Parathyroid adenoma (tissue), 2 donors: ENCODE measurements around the gene MFAP1.
"Not testable (repeated sequence)": the region's sequence is repeated elsewhere in the genome, so short reads cannot be mapped to it uniquely, and the experiment has no call there.

Experiments used
- H2AFZ ChIP-seq: fragments of 300-600 bp; sonication (generic); one replicate; pipeline ENCODE4 v1.7.0; 2017; ENCODE audit warnings: antibody characterized with exemption, mild to moderate bottlenecking
- H3K27ac ChIP-seq: fragments of 300-600 bp; sonication (generic); one replicate; pipeline ENCODE4 v1.7.0; 2017
- H3K27me3 ChIP-seq: fragments of 300-600 bp; sonication (generic); one replicate; pipeline ENCODE4 v1.7.0; 2017; ENCODE audit warnings: low read length; ENCODE audit not compliant: control insufficient read depth, insufficient read depth
- H3K36me3 ChIP-seq: fragments of 300-600 bp; sonication (generic); one replicate; pipeline ENCODE4 v1.7.0; 2017; ENCODE audit warnings: low read length; ENCODE audit not compliant: control insufficient read depth, insufficient read depth
- H3K4me1 ChIP-seq: fragments of 300-600 bp; sonication (generic); one replicate; pipeline ENCODE4 v1.7.0; 2017; ENCODE audit warnings: control low read depth
- H3K4me2 ChIP-seq: fragments of 300-600 bp; sonication (generic); one replicate; pipeline ENCODE4 v1.7.0; 2017; ENCODE audit warnings: low read length
- H3K4me3 ChIP-seq: fragments of 300-600 bp; sonication (generic); one replicate; pipeline ENCODE4 v1.7.0; 2017; ENCODE audit warnings: low read depth, low read length
- H3K79me2 ChIP-seq: fragments of 300-600 bp; sonication (generic); one replicate; pipeline ENCODE4 v1.7.0; 2017; ENCODE audit warnings: control low read depth
- H3K9ac ChIP-seq: fragments of 300-600 bp; sonication (generic); one replicate; pipeline ENCODE4 v1.7.0; 2017; ENCODE audit warnings: mild to moderate bottlenecking
- H3K9me3 ChIP-seq: fragments of 300-600 bp; sonication (generic); one replicate; pipeline ENCODE4 v1.7.0; 2017; ENCODE audit warnings: low read length; ENCODE audit not compliant: control insufficient read depth
- CTCF ChIP-seq: fragments of 300-600 bp; sonication (generic); IDR thresholded peaks from one replicate; pipeline ENCODE4 v1.7.0; 2017; ENCODE audit warnings: antibody characterized with exemption, mild to moderate bottlenecking
- donor health status: primary hyperparathyroidism.

The MFAP1 gene

GRCh38 chr15:43852607-43853006 lies 28.1 kb upstream of the MFAP1 start:
- Histone ChIP-seq H3K4me2 (no peak overlapping the region), H2AFZ (no peak overlapping the region), H3K79me2 (no peaks in the 10 kb centered on the region), H3K27me3 (no peaks in the 10 kb centered on the region), H3K9ac (no peak overlapping the region), H3K27ac (no peak overlapping the region), H3K4me1 (no peaks in the 10 kb centered on the region), H3K36me3 (no peaks in the 10 kb centered on the region), H3K4me3 (no peak overlapping the region), H3K9me3 (no peaks in the 10 kb centered on the region)
- TF ChIP-seq CTCF = no peak

- H2AFZ ChIP-seq = no peak overlapping the region
- no peak overlapping the region for H3K4me2 ChIP-seq
- no peaks in the 10 kb centered on the region for H3K9me3 ChIP-seq
- no peaks in the 10 kb centered on the region for H3K36me3 ChIP-seq
- no peaks in the 10 kb centered on the region for H3K27me3 ChIP-seq
- TF ChIP-seq CTCF = no peak
- no peak overlapping the region for H3K27ac ChIP-seq
- H3K4me3 ChIP-seq = no peak overlapping the region
- H3K4me1 ChIP-seq = no peaks in the 10 kb centered on the region
- H3K79me2 ChIP-seq = no peaks in the 10 kb centered on the region
- no peak overlapping the region for H3K9ac ChIP-seq
These were observed 26.8 kb upstream of the MFAP1 start for GRCh38 chr15:43851251-43851650.

- no peaks in the 10 kb centered on the region for H3K36me3 ChIP-seq
- no peak for TF ChIP-seq CTCF
These were observed 20.9 kb upstream of the MFAP1 start for GRCh38 chr15:43845421-43845820.

GRCh38 chr15:43832485-43832884 lies 8.0 kb upstream of the MFAP1 start:
- H3K79me2 ChIP-seq = not testable (repeated sequence)

More at GRCh38 chr15:43845421-43845820, 20.9 kb upstream of the MFAP1 start:
- Histone ChIP-seq H3K4me1 (no peaks in the 10 kb centered on the region), H3K27ac (no peak overlapping the region), H2AFZ (no peak overlapping the region), H3K4me2 (no peak overlapping the region), H3K9ac (no peak overlapping the region), H3K9me3 (no peaks in the 10 kb centered on the region), H3K79me2 (no peaks in the 10 kb centered on the region), H3K4me3 (no peak overlapping the region), H3K27me3 (no peaks in the 10 kb centered on the region)

GRCh38 chr15:43831519-43832052 lies 7.1 kb upstream of the MFAP1 start:
- not testable (repeated sequence) for H3K4me2 ChIP-seq, H3K79me2 ChIP-seq, H3K27ac ChIP-seq, H3K4me1 ChIP-seq, H3K4me3 ChIP-seq, H2AFZ ChIP-seq, H3K9me3 ChIP-seq, H3K9ac ChIP-seq, H3K36me3 ChIP-seq, H3K27me3 ChIP-seq

More at GRCh38 chr15:43832485-43832884, 8.0 kb upstream of the MFAP1 start:
- not testable (repeated sequence) for H3K4me2 ChIP-seq, H3K4me3 ChIP-seq, H3K27ac ChIP-seq, H2AFZ ChIP-seq, H3K9me3 ChIP-seq, H3K27me3 ChIP-seq, H3K4me1 ChIP-seq, H3K36me3 ChIP-seq, H3K9ac ChIP-seq

- not testable (repeated sequence) for H3K27ac ChIP-seq, H3K4me1 ChIP-seq, H3K9ac ChIP-seq, H3K27me3 ChIP-seq, H3K4me3 ChIP-seq, H3K4me2 ChIP-seq, H3K9me3 ChIP-seq, H3K36me3 ChIP-seq, H3K79me2 ChIP-seq, H2AFZ ChIP-seq
These were observed 6.3 kb upstream of the MFAP1 start for GRCh38 chr15:43830691-43831275.

- not testable (repeated sequence) for H2AFZ ChIP-seq
These were observed 5.6 kb upstream of the MFAP1 start for GRCh38 chr15:43829951-43830540.

More at GRCh38 chr15:43829951-43830540, 5.6 kb upstream of the MFAP1 start:
- not testable (repeated sequence) for H3K9ac ChIP-seq, H3K9me3 ChIP-seq, H3K4me3 ChIP-seq, H3K4me1 ChIP-seq, H3K4me2 ChIP-seq, H3K27me3 ChIP-seq, H3K27ac ChIP-seq, H3K36me3 ChIP-seq, H3K79me2 ChIP-seq
